H1 (cell line): ENCODE data around the gene DRC7.

Experiments used
- MAFK ChIP-seq: IDR thresholded peaks from 2 replicates; pipeline ENCODE4 v1.6.1; 2012; ENCODE audit warnings: low read depth, mild to moderate bottlenecking, improper control_type of control experiment, low read length
- NANOG ChIP-seq: IDR thresholded peaks from 2 replicates; pipeline ENCODE4 v1.6.1; 2011; ENCODE audit warnings: low read length, low read depth, mild to moderate bottlenecking, inconsistent platforms; ENCODE audit not compliant: insufficient read depth, poor library complexity, severe bottlenecking
- POLR2A ChIP-seq, 2 experiments: IDR thresholded peaks; 1 replicate in 1 of 2; 2 replicates in 1 of 2; pipeline ENCODE4 v1.6.1; 2011; ENCODE audit warnings: low read depth in 2 of 2, low read length in 2 of 2, mild to moderate bottlenecking in 2 of 2; ENCODE audit errors: control extremely low read depth in 1 of 2
- RFX5 ChIP-seq: IDR thresholded peaks from 2 replicates; pipeline ENCODE4 v1.6.1; 2011; ENCODE audit warnings: low read depth, low read length, improper control_type of control experiment, borderline replicate concordance
- SP1 ChIP-seq: IDR thresholded peaks from 2 replicates; pipeline ENCODE4 v1.6.1; 2011; ENCODE audit warnings: low read depth, low read length
- TAF1 ChIP-seq: IDR thresholded peaks from 2 replicates; pipeline ENCODE4 v1.6.1; 2011; ENCODE audit warnings: mild to moderate bottlenecking, low read depth, low read length
- TAF7 ChIP-seq: optimal IDR thresholded peaks from 2 replicates; pipeline ENCODE3; 2011; ENCODE audit warnings: low read depth, mild to moderate bottlenecking, inconsistent platforms, low read length, moderate library complexity, borderline replicate concordance
- TBP ChIP-seq: IDR thresholded peaks from 2 replicates; pipeline ENCODE4 v1.6.1; 2011; ENCODE audit warnings: low read depth, low read length, improper control_type of control experiment
- TF ChIP-seq, protein P1 (sequence below), 3 experiments: IDR thresholded peaks; 1 replicate in 2 of 3; 2 replicates in 1 of 3; pipeline versions ENCODE4 v1.5.1 to v1.6.1; 2011; ENCODE audit warnings: low read length in 3 of 3, mild to moderate bottlenecking in 3 of 3, inconsistent platforms in 2 of 3, low read depth in 1 of 3, moderate library complexity in 1 of 3; ENCODE audit not compliant: insufficient read depth in 1 of 3; ENCODE audit errors: control extremely low read depth in 1 of 3
- TF ChIP-seq, protein P2 (sequence below): IDR thresholded peaks from 2 replicates; pipeline ENCODE4 v1.6.1; 2011; ENCODE audit warnings: low read length, improper control_type of control experiment

DNA sequence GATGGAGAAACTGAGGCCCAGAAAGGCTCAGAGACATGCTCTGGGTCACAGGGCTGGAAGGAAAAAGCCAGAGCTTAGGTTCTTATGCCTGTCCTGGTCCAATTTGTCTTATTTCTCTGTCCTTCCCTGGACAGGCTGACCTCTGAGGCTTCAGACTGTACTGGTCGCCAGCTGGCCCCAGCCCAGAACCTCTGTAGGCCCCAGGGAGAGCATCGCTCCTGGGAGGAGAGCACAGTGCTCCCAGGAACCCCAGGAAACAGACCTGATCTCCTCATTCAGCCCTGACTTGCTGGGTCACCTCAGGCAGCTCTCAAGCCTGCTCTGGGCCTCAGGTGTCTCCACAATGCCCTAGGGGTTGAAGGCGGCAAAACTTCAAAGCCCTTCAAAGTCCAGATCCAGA, 4.9 kb downstream of the DRC7 start:
- TF ChIP-seq, protein P1, sequence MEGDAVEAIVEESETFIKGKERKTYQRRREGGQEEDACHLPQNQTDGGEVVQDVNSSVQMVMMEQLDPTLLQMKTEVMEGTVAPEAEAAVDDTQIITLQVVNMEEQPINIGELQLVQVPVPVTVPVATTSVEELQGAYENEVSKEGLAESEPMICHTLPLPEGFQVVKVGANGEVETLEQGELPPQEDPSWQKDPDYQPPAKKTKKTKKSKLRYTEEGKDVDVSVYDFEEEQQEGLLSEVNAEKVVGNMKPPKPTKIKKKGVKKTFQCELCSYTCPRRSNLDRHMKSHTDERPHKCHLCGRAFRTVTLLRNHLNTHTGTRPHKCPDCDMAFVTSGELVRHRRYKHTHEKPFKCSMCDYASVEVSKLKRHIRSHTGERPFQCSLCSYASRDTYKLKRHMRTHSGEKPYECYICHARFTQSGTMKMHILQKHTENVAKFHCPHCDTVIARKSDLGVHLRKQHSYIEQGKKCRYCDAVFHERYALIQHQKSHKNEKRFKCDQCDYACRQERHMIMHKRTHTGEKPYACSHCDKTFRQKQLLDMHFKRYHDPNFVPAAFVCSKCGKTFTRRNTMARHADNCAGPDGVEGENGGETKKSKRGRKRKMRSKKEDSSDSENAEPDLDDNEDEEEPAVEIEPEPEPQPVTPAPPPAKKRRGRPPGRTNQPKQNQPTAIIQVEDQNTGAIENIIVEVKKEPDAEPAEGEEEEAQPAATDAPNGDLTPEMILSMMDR (IDR thresholded peaks at IDR 0.05; ENCODE audit: control extremely low read depth in 1 of 3, insufficient read depth in 1 of 3, low read depth in 1 of 3, low read length in 3 of 3): no peak
- no peak for TF ChIP-seq TBP
- no peak for TF ChIP-seq TAF1
- no peak for TF ChIP-seq NANOG
- TF ChIP-seq, protein P2, sequence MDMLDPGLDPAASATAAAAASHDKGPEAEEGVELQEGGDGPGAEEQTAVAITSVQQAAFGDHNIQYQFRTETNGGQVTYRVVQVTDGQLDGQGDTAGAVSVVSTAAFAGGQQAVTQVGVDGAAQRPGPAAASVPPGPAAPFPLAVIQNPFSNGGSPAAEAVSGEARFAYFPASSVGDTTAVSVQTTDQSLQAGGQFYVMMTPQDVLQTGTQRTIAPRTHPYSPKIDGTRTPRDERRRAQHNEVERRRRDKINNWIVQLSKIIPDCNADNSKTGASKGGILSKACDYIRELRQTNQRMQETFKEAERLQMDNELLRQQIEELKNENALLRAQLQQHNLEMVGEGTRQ: no peak
- no peak for TF ChIP-seq MAFK
- no peak for TF ChIP-seq SP1
- TF ChIP-seq RFX5: no peak
- no peak for TF ChIP-seq TAF7
- TF ChIP-seq POLR2A (IDR thresholded peaks at IDR 0.05; ENCODE audit: control extremely low read depth in 1 of 2, low read depth in 2 of 2, low read length in 2 of 2): no peak
